ENCODE data around the gene HECA.

Gene HECA

GRCh38 chr6:139112146-139112545 is 22.7 kb upstream of the HECA start:
- Histone ChIP-seq H3K79me2 (ENCODE audit: insufficient read depth, low read length) (no peaks in the 10 kb centered on the region), H4K20me1 (ENCODE audit: low read depth, low read length) (no peaks in the 10 kb centered on the region), H3K9ac (ENCODE audit: low read length) (no peak overlapping the region), H3K4me2 (ENCODE audit: low read depth, low read length, poor library complexity, severe bottlenecking) (no peak overlapping the region), H3K36me3 (ENCODE audit: low read length) (no peaks in the 10 kb centered on the region), H3K9me2 (replicated peaks; ENCODE audit: insufficient read depth, low read length) (no peaks in the 10 kb centered on the region), H3K4me3 (ENCODE audit: insufficient read depth, low read length, poor library complexity, severe bottlenecking) (no peak overlapping the region), H3F3A (ENCODE audit: insufficient read depth) (no peaks in the 10 kb centered on the region), H2AFZ (ENCODE audit: low read depth, low read length, severe bottlenecking) (no peak overlapping the region), H3K27me3 (ENCODE audit: low read length) (no peaks in the 10 kb centered on the region), H3K9me3 (ENCODE audit: insufficient read depth, low read length) (no peaks in the 10 kb centered on the region), H3K27ac (ENCODE audit: low read depth, low read length) (no peak overlapping the region)
- TF ChIP-seq EZH2phosphoT487 (conservative IDR thresholded peaks at IDR 0.05; ENCODE audit: low read length) (no peak), CTCF (IDR thresholded peaks at IDR 0.05; ENCODE audit: insufficient read depth, low read length, poor library complexity, severe bottlenecking) (no peak)

- no peak for TF ChIP-seq CTCF (IDR thresholded peaks at IDR 0.05; ENCODE audit: insufficient read depth, low read length, poor library complexity, severe bottlenecking)
- no peak for TF ChIP-seq EZH2phosphoT487 (conservative IDR thresholded peaks at IDR 0.05; ENCODE audit: low read length)
- H2AFZ ChIP-seq (ENCODE audit: low read depth, low read length, severe bottlenecking), result no peak overlapping the region
- no peaks in the 10 kb centered on the region for H3K9me2 ChIP-seq (replicated peaks; ENCODE audit: insufficient read depth, low read length)
- H3K27me3 ChIP-seq (ENCODE audit: low read length), result no peaks in the 10 kb centered on the region
- no peaks in the 10 kb centered on the region for H3F3A ChIP-seq (ENCODE audit: insufficient read depth)
- H4K20me1 ChIP-seq (ENCODE audit: low read depth, low read length), result no peaks in the 10 kb centered on the region
- no peaks in the 10 kb centered on the region for H3K79me2 ChIP-seq (ENCODE audit: insufficient read depth, low read length)
- H3K9me3 ChIP-seq (ENCODE audit: insufficient read depth, low read length), result no peaks in the 10 kb centered on the region
- H3K9ac ChIP-seq (ENCODE audit: low read length), result no peak overlapping the region
- no peak overlapping the region for H3K27ac ChIP-seq (ENCODE audit: low read depth, low read length)
- H3K4me3 ChIP-seq (ENCODE audit: insufficient read depth, low read length, poor library complexity, severe bottlenecking), result no peak overlapping the region
- H3K36me3 ChIP-seq (ENCODE audit: low read length), result no peaks in the 10 kb centered on the region
- H3K4me2 ChIP-seq (ENCODE audit: low read depth, low read length, poor library complexity, severe bottlenecking), result no peak overlapping the region
These were observed 22.3 kb upstream of the HECA start for GRCh38 chr6:139112561-139112960.

GRCh38 chr6:139114746-139115145 is 20.1 kb upstream of the HECA start:
- TF ChIP-seq CTCF (IDR thresholded peaks at IDR 0.05; ENCODE audit: insufficient read depth, low read length, poor library complexity, severe bottlenecking) (no peak), EZH2phosphoT487 (conservative IDR thresholded peaks at IDR 0.05; ENCODE audit: low read length) (no peak)
- no peak overlapping the region for H3K4me2 ChIP-seq (ENCODE audit: low read depth, low read length, poor library complexity, severe bottlenecking)

More at GRCh38 chr6:139114746-139115145, 20.1 kb upstream of the HECA start:
- H2AFZ ChIP-seq (ENCODE audit: low read depth, low read length, severe bottlenecking), result no peak overlapping the region
- no peak overlapping the region for H3K27ac ChIP-seq (ENCODE audit: low read depth, low read length)
- no peak overlapping the region for H3K4me3 ChIP-seq (ENCODE audit: insufficient read depth, low read length, poor library complexity, severe bottlenecking)
- H3K36me3 ChIP-seq (ENCODE audit: low read length), result no peaks in the 10 kb centered on the region
- H3K27me3 ChIP-seq (ENCODE audit: low read length), result no peaks in the 10 kb centered on the region
- H3F3A ChIP-seq (ENCODE audit: insufficient read depth), result no peaks in the 10 kb centered on the region
- H4K20me1 ChIP-seq (ENCODE audit: low read depth, low read length), result no peaks in the 10 kb centered on the region
- H3K9ac ChIP-seq (ENCODE audit: low read length), result no peak overlapping the region
- no peaks in the 10 kb centered on the region for H3K9me2 ChIP-seq (replicated peaks; ENCODE audit: insufficient read depth, low read length)
- H3K9me3 ChIP-seq (ENCODE audit: insufficient read depth, low read length), result peaks cover 4% of the 10 kb centered on the region; the same call in 1 of the 2 replicates
- H3K79me2 ChIP-seq (ENCODE audit: insufficient read depth, low read length), result no peaks in the 10 kb centered on the region
